Ovary (tissue), 3 donors: ENCODE results near the gene C11orf54.

Source experiments
- CTCF ChIP-seq, 3 donors: fragments of 450-650 bp in 2 of 3; fragments of 200-600 bp in 1 of 3; IDR thresholded peaks; one replicate each; pipeline versions ENCODE4 v1.5.1 to v1.8.0; 2016 to 2022; ENCODE audit warnings: antibody characterized with exemption in 3 of 3, mild to moderate bottlenecking in 1 of 3
- POLR2A ChIP-seq: fragments of 450-650 bp; IDR thresholded peaks from one replicate; pipeline ENCODE4 v1.6.1; 2017; ENCODE audit warnings: antibody characterized with exemption, mild to moderate bottlenecking, moderate library complexity
- donor health status: DM: no; HTN: no; CAD: no.

- TF ChIP-seq POLR2A (no peak), CTCF (IDR thresholded peaks at IDR 0.05) (no peak)
These were observed 28.7 kb downstream of the C11orf54 start for GRCh38 chr11:93770160-93770559.
